Stimulated activated CD4-positive, alpha-beta T cell treated with anti-CD3 and anti-CD28 coated beads, TNF-alpha, amount 100 ng/mL, for 24 hours (primary cell): ENCODE data around the gene TRAPPC2L.

Experiments used
- DNase-seq, 3 experiments: peaks; one replicate each; pipeline ENCODE4 v3.0.0-alpha.2; 2020; ENCODE audit warnings: low read depth in 3 of 3

TRAPPC2L gene

DNA sequence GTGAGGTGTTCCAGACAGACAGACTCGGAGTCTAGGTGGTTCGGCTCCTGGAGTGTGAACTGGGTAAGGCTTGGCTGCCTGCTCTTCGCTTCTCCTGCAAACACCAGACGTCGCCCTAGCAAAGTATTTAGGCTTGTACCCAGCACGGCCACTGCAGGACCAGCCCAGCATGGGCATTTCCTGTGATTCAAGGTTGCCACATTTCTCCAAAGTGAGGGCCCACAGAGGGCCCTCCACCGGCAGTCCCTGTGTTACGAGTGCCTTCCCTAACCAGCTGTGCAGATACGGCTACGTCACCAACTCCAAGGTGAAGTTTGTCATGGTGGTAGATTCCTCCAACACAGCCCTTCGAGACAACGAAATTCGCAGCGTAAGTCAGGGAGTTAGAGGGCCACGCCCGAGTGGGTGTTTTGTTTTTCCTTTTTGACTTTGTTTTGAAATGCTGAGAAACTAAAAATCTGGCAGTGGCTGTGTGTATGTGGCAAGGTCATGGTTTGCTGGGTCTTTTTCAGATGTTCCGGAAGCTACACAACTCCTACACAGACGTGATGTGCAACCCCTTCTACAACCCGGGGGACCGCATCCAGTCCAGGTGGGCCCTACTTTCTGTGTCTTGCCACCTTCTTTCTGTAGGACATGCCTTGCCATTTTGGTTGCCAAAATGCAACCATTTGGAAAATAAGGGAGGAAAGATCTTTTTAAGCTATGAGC lies 2.6 kb downstream of the TRAPPC2L start:
- no peak for DNase-seq

DNA sequence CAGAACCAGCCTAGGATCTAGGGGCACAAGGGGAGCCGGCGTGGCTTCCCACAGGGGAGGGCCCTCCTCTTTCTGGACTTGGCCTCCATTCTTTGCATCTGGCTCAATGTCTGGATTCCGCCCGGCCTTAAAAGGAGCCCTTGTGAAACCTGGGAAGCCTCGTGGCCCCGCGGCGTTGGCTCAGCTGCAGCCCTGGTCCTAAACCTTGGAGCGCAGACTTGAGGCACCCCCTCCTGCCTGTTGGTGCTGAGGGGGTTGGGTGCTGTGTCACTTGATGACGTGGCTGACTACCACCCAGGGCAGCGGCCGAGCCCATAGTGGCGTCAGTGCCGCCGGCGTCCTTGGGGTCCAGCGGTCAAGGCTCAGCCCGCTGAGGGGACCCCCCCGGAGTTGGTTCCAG lies 4.4 kb downstream of the TRAPPC2L start:
- DNase-seq, result no peak

GRCh38 chr16:88862968-88863367 lies 6.0 kb downstream of the TRAPPC2L start:
- DNase-seq, result no peak

DNA sequence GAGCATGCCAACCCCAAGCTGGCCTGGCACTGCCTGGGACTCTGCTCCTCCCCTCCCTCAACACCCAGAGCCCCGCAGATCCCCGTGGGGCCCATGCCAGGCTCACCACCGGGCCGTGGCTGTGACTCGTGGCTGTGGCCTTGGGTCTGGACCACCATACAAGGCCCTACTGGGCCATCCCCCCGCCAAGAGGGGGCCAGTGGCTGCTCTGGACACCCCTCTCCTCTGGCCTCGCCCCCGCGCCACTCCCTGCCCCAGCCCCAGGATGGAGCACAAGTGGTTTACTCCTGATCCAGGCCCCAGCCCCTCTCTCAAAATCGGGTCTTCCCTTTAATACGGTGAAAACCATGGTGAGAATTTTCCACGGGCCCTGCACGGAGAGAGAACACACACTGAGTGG lies 6.5 kb downstream of the TRAPPC2L start:
- DNase-seq, result no peak

- DNase-seq, result no peak
Observed at GRCh38 chr16:88864099-88864498, 7.2 kb downstream of the TRAPPC2L start.

DNA sequence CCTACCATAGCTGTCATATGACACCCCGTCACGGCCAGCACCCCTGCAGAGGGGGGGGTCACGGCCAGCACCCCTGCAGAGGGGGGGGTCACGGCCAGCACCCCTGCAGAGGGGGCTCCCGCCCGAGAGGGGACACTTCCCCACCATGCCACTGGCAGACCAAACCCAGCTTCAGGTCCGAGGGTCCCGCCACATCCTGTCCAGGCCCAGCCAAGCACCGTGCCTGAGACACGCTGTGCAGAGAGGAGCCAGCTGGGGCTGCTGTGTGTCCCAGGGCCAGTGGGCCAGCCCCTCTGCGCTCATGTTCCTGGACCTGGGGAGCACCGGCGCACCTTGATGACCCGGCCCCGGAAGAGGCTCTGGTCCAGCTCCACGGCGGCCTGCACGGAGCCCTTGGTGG lies 7.6 kb downstream of the TRAPPC2L start:
- DNase-seq, result no peak

- no peak for DNase-seq
Observed at GRCh38 chr16:88865310-88865709, 8.4 kb downstream of the TRAPPC2L start.

- DNase-seq, result no peak
Observed at GRCh38 chr16:88865742-88866141, 8.8 kb downstream of the TRAPPC2L start.

DNA sequence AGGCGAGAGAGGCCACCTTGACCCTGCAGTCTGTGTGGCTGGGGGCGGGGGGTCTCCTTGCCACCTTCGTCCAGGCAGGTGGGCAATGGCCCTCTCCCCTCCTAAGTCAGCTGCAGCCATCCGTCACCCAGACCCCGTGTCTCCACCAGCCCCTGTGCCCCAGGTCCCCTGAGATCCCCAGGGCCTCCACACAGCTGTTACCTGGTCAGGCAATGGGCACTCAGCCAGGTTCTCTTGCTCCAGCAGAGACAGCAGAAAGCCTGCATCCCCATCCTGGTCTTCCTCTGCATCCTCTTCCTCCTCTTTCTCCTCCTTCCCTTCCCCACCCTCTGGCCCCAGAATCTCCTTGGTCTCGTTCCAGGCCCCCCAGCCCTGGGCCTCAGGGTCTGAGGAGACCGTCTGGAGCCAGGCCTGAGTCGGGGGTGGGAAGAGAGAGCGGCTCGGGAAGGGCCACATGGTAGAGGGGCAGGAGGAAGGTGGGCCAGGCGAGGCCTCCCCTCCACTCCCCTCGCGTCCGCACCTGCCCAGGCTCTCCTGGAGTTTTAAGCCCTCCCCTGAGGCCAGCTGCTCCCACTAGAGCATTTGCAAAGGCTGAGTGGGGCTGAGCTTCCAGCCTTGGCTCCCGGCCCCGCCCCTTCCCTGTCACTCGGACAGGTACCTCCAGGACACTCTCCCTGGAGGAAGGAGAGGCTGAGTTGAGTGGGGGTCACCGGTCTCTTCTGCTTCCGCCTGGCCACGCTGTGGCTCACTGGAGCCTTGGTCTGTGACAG lies 9.4 kb downstream of the TRAPPC2L start, which contains the start of gene PABPN1L:
Gene PABPN1L, minus strand, starts transcription at position 510 of the 770 bp plus-strand sequence. Its CDS starts 54 bp downstream, at position 456.
- DNase-seq, result no peak

- no peak for DNase-seq
Observed at GRCh38 chr16:88867581-88868246, 10.8 kb downstream of the TRAPPC2L start.

- DNase-seq, result no peak
Observed at GRCh38 chr16:88868974-88869672, 12.2 kb downstream of the TRAPPC2L start.

- DNase-seq, result no peak
Observed at GRCh38 chr16:88869673-88869980, 12.7 kb downstream of the TRAPPC2L start.

- no peak for DNase-seq
Observed at GRCh38 chr16:88870608-88871348, 13.9 kb downstream of the TRAPPC2L start.

GRCh38 chr16:88871349-88871702 lies 14.4 kb downstream of the TRAPPC2L start:
- DNase-seq, result no peak

DNA sequence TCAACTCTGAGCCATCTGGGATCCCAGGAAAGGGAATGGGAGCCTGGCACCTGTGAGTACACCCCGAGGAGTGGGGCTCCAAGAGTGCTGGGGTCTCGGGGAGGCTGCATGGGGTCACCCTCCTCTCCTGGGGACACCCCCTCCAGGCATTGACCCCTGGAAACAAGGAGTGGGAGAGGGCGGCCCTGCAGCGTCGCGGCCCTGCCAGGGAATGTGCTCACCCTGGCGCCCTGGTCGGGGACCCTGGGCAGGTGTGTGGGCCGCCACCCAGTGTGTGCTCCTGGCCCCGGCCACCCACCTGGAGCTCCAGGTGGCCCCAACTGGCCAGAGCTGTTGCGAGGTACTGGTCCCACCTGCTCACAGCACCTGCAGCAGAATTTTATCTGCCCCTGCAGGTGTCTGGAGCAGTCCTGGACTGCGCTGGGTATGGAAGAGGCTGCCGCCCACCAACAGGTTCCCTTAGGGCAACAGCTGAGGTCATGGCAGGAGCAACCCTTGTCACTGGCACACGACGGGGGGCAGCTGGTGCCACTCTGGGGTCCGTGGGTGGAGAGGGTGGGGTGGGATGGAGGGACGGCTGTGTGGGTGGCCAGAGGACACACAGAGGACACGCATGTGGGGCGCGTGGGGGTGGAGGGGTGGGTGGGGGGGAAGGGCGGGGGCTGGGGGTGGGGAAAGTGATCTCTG lies 14.9 kb downstream of the TRAPPC2L start:
- no peak for DNase-seq

DNA sequence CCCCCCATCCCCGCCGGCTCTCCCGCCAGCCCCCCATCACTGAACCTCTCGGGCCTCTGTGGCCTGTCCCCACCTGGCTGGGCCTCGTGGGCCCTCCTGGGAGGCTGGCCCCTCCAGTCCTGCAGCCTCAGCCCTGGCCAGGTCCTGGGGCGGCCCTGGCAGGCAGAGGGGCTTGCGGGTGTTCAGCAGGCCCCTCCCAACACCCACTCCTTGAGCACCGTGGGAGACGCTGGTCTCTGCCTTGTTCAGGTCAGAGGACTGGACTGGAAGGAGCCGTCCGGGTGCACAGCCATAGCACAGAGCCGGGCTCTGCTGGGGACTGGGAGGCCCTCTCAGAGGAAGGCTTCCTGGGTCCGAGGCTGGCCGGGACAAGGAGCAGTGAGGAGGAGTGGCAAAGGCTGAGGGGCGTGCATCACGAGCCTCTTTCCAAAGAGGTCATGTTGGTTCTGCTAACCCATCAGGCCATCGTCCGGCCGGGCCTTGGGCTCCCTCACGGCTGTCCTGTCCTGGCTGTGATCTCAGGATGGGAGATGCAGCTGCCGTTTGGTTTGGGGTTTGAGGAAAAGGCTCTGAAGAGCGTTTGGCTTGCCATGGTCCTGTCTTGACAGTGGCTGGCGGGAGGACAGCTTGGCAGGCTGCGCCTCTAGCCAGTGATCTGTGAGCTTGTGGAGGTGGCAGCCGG lies 15.9 kb downstream of the TRAPPC2L start:
- DNase-seq, result no peak

DNA sequence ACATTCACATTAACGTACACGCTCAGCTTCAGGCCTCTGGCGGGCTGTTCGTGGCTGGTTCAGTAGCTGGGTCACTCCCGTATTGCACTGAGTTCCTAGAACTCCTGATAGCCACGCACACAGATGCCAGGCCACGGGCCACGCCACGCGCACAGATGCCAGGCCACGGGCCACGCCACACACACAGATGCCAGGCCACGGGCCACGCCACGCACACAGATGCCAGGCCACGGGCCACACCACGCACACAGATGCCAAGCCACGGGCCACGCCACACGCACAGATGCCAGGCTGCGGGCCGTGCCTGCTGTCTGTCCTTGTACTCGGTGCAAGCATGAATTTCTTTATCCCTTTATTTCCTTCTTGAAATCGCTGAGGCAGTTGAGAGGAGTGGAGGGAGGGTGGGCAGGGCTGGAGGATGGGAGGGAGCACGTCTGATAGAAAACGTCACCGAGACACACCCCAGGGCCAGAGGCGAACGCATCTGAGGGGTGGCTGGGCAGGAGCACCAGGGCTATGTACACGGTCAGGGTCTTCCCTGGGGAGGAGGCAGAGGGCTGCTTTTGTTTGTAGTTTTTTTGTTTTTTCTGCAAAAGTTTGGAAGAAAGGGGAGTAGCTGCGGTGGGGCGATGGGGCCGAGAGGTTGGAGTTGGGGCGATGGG lies 18.1 kb downstream of the TRAPPC2L start:
- DNase-seq, result no peak

DNA sequence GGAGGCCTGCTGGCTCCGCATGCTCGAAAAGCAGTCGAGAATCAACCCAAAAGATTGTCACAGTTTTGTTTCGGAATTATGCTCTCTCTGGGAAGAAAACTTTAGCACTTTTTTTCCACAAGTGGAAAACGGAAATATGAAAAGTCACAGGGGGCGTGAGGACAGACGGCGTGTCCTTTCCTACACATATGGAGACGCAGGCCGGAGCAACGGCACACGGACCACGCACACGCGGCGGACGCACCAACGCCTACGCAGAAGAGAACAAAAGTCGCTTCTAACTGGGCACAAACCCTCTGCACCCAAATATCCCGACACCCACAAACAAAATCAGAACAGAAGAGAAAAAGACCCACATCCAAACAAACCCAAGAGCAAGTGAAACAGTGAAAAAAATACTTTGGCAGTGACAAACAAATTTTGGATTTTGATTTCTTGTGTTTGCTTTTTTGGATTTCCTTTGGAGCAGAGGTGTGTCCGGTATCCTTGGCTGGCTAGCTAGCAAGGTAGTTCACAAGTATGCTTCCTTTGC lies 18.8 kb downstream of the TRAPPC2L start:
- DNase-seq, result no peak

DNA sequence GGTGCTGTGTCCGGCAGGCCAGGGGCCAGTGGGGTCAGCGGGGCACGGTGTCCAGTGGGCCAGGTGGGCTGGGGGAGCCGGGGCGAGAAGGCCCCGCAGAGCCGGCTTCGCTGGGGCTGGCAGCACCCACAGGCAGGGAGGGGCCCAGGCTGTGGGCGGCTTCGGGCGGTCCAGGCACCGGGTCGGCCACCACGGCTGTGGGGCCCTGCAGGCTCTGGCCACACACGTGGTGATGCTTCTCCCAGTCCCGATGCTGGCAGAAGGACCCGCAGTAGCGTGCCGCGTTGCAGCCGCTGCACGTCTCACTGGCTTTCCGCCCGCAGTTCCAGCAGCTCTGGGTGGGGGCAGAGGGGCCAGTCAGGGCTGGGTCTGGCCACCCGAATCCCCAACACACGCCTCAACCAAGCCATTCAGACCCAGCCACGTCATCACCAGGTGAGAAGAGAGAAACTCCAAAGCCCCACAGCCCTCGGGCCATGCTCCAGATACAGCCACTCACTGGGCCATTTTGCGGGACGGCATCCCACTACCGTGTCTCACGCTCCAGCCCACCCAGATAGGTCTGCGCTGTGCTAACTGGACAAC lies 20.1 kb downstream of the TRAPPC2L start:
- DNase-seq, result no peak
